NCI-H2081 treated with DMSO at 0.1 percent for 48 hours (cell line): ENCODE measurements around the gene GTPBP10.

Source experiments
- DNase-seq: peaks from one replicate; lab custom pipeline; 2025; lab: John Stamatoyannopoulos, UW

The GTPBP10 gene

DNA sequence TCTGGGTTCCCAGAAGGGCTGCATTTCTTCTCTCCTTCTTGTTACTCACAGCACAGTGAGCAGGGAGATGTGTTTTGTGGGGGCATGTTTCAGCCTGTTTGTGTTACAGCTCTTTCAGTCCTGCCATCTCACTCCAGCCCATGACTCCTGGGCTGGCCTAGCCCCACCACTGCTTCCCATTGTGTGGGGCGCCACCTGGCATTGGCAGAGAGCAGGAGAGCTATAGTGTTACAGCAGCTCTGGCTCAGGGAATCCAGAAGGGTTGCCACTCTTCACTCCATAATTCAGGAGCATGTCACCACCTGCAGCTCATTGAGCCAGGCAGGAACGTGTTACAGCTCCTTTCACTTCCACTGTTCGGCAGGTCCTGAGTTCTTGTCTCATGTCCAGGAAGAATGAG is 86.7 kb downstream of the GTPBP10 start:
- DNase-seq: no peak
